Left renal pelvis (tissue), 4 donors: ENCODE measurements around the gene PRXL2C. TPM values are rescaled to one million over a fixed set of nuclear protein-coding genes. Genes with fewer than 3 reads are reported as not detected.

Experiments
- DNase-seq, 4 donors: peaks; one replicate each; pipeline ENCODE4 v3.0.0-alpha.2; 2013; ENCODE audit warnings: low read depth in 4 of 4, low spot score in 3 of 4
- polyA plus RNA-seq, 4 donors: library from polyadenylated mRNA; unstranded; fragments of 120-200 nt; gene quantifications; one replicate each; pipeline ENCODE4 v1.2.1, GENCODE V29; 2013; ENCODE audit not compliant: insufficient read length in 4 of 4

Gene PRXL2C
- polyA plus RNA-seq, 4 donors, result 5.1 to 7.1 (median 5.8) TPM

- DNase-seq, result no peak
Observed at GRCh38 chr9:96612966-96613589, 42.0 kb downstream of the PRXL2C start.

- DNase-seq, result no peak
Observed at GRCh38 chr9:96612105-96612965, 42.8 kb downstream of the PRXL2C start.

- DNase-seq, result no peak
Observed at GRCh38 chr9:96611302-96611701, 43.8 kb downstream of the PRXL2C start.

GRCh38 chr9:96609732-96610131 lies 45.4 kb downstream of the PRXL2C start:
- DNase-seq, result no peak

GRCh38 chr9:96607971-96608370 lies 47.1 kb downstream of the PRXL2C start:
- DNase-seq, result no peak

- no peak for DNase-seq
Observed at GRCh38 chr9:96605328-96605727, 49.8 kb downstream of the PRXL2C start.

- no peak for DNase-seq
Observed at GRCh38 chr9:96604004-96604319, 51.2 kb downstream of the PRXL2C start.

GRCh38 chr9:96603305-96604003 lies 51.7 kb downstream of the PRXL2C start:
- no peak for DNase-seq

- no peak for DNase-seq
Observed at GRCh38 chr9:96599298-96599697, 55.8 kb downstream of the PRXL2C start.

GRCh38 chr9:96596601-96597111 lies 58.5 kb downstream of the PRXL2C start:
- no peak for DNase-seq

Other genes with a start within 250 kb of the PRXL2C start
- 10 to 100 TPM in 2 of 4 donors, 1 to 10 TPM in 2; 9.3 to 14.1 (median 11.8) TPM for gene ZNF367, start 236.9 kb downstream of the PRXL2C start, polyA plus RNA-seq
- 10 to 100 TPM in 3 of 4 donors, 1 to 10 TPM in 1; 8.3 to 22.9 (median 21.5) TPM for gene HABP4, start 205.1 kb downstream of the PRXL2C start, polyA plus RNA-seq
- gene CDC14B, start 35.5 kb downstream of the PRXL2C start, polyA plus RNA-seq, result 10 to 100 TPM; 12.7 to 29.3 (median 27.4) TPM
- gene ZNF510, start 122.8 kb upstream of the PRXL2C start, polyA plus RNA-seq, result 10 to 100 TPM; 16.7 to 22.6 (median 20.2) TPM
- 1 to 10 TPM; 6.2 to 8.3 (median 7.7) TPM for gene ZNF782, start 199.2 kb upstream of the PRXL2C start, polyA plus RNA-seq